ENCODE results near the gene DEPDC1B.

DNA sequence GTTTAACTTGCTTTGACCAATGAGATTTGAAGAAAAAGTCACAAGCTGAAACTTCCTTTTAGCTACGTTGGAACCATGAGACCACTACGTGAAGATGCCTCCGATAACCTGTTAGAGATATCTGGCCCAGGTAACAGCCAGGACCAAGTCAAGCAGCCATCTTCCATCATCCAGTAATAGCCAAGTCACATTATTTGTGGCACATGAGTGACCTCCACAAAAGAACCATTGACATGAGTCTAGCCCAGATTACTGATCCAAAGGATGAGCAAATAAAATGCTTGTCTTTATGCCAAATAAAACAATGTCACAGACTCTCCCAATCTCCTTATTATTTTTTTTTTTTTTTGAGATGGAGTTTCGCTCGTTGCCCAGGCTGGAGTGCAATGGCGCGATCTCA, 1.6 kb downstream of the DEPDC1B start:
- TF ChIP-seq CTCF (IDR thresholded peaks at IDR 0.05) (no peak), POLR2A (IDR thresholded peaks at IDR 0.05) (no peak)

All from esophagus squamous epithelium (tissue), 4 donors.